ENCODE measurements around the gene MICU1.

GRCh38 chr10:72355214-72355555 is 270.7 kb downstream of the MICU1 start:
- TF ChIP-seq BHLHE40 (IDR thresholded peaks at IDR 0.05; ENCODE audit: low read depth, low read length) (no peak), CTCF (IDR thresholded peaks at IDR 0.05) (no peak), EP300 (IDR thresholded peaks at IDR 0.05) (no peak), POLR2A (IDR thresholded peaks at IDR 0.05; ENCODE audit: low read length) (no peak)

Measured in A549 (cell line).